Left lung (tissue), 10 donors: Measurements from ENCODE around the gene HMX1. TPM values are rescaled to one million over a fixed set of nuclear protein-coding genes. Genes with fewer than 3 reads are reported as not detected.

Source experiments
- ATAC-seq: fragments of 200-7000 bp; cut with Tn5 transposase; one replicate; pipeline ENCODE4 v1.9.1; 2020; ENCODE audit warnings: moderate library complexity
- DNase-seq, 4 donors: peaks; one replicate each; pipeline ENCODE4 v3.0.0-alpha.2; 2013 to 2020
- H3K27ac ChIP-seq, 2 donors: fragments of 200-600 bp; sonication (generic) in 1 of 2; one replicate each; pipeline versions ENCODE4 v1.5.0 to v1.8.0; 2020 to 2021
- H3K27me3 ChIP-seq, 2 donors: fragments of 200-600 bp; sonication (generic) in 1 of 2; one replicate each; pipeline versions ENCODE4 v1.5.0 to v1.8.0; 2020 to 2021
- H3K36me3 ChIP-seq, 2 donors: fragments of 200-600 bp; sonication (generic) in 1 of 2; one replicate each; pipeline versions ENCODE4 v1.5.0 to v1.8.0; 2020 to 2021
- H3K4me1 ChIP-seq, 2 donors: fragments of 200-600 bp; one replicate each; pipeline ENCODE4 v1.8.0; 2021
- H3K4me3 ChIP-seq, 2 donors: fragments of 200-600 bp; sonication (generic) in 1 of 2; one replicate each; pipeline versions ENCODE4 v1.5.0 to v1.8.0; 2020 to 2021; ENCODE audit warnings: mild to moderate bottlenecking in 1 of 2
- H3K9me3 ChIP-seq, 2 donors: fragments of 200-600 bp; sonication (generic) in 1 of 2; one replicate each; pipeline versions ENCODE4 v1.5.0 to v1.8.0; 2020 to 2021
- CTCF ChIP-seq, 2 donors: fragments of 200-600 bp; sonication (generic) in 1 of 2; IDR thresholded peaks; one replicate each; pipeline versions ENCODE4 v1.5.0 to v1.8.0; 2021; ENCODE audit warnings: antibody characterized with exemption in 2 of 2
- intact Hi-C, 2 donors: fragments of 100-400 bp; cut with DNase I; formaldehyde crosslinking; loops; one replicate each; pipeline versions ENCODE4 v1.11.2 to v1.14.2; 2022
- polyA plus RNA-seq, 6 donors: library from polyadenylated mRNA; unstranded; fragments of 120-200 nt; gene quantifications; one replicate each; pipeline ENCODE4 v1.2.1, GENCODE V29; 2013; ENCODE audit not compliant: insufficient read length in 6 of 6
- total RNA-seq, 2 donors: library from RNA; stranded (reverse); fragmentation: NEBNext Ultra II Directional; extraction: Animal tissue kit (Norgen Biotek cat#: 25700); gene quantifications; one replicate each; pipeline ENCODE4 v1.2.1, GENCODE V29; 2021
- donor health status: DM: no; HTN: yes; CAD: no.
- donor health status: DM: no; HTN: no; CAD: no.

Gene HMX1
- total and polyA plus RNA-seq, 8 donors = not detected

- ATAC-seq (no peak), DNase-seq (peak in 1 of 4 donors; percentile 59)
- peaks cover 0 to 5% of the 10 kb centered on the region in 2 donors for H3K9me3 ChIP-seq
- intact Hi-C loops = no loop called here
- H3K27ac ChIP-seq = no peak overlapping the region
- no peak for TF ChIP-seq CTCF (IDR thresholded peaks at IDR 0.05)
- H3K4me1 ChIP-seq = peaks cover 0 to 15% of the 10 kb centered on the region in 2 donors
- no peaks in the 10 kb centered on the region for H3K36me3 ChIP-seq
- H3K27me3 ChIP-seq = peaks cover 54 to 100% of the 10 kb centered on the region in 2 donors
- H3K4me3 ChIP-seq = no peak overlapping the region
Measured at GRCh38 chr4:8854016-8854415, 17.6 kb downstream of the HMX1 start.

GRCh38 chr4:8853249-8853648 is 18.4 kb downstream of the HMX1 start:
- intact Hi-C loops = no loop called here
- DNase-seq = no peak
- Histone ChIP-seq H3K4me3 (no peak overlapping the region), H3K36me3 (no peaks in the 10 kb centered on the region), H3K27me3 (peaks cover 46 to 100% of the 10 kb centered on the region in 2 donors), H3K27ac (no peak overlapping the region), H3K9me3 (peaks cover 0 to 5% of the 10 kb centered on the region in 2 donors), H3K4me1 (peaks cover 0 to 15% of the 10 kb centered on the region in 2 donors)
- ATAC-seq = no peak
- no peak for TF ChIP-seq CTCF (IDR thresholded peaks at IDR 0.05)

- H3K4me1 ChIP-seq = peaks cover 0 to 4% of the 10 kb centered on the region in 2 donors
- H3K27me3 ChIP-seq = peaks cover 36 to 100% of the 10 kb centered on the region in 2 donors
- H3K36me3 ChIP-seq = no peaks in the 10 kb centered on the region
- no peak for ATAC-seq
- DNase-seq = peak in 1 of 4 donors; percentile 58
- intact Hi-C loops = no loop called here
- no peak for TF ChIP-seq CTCF (IDR thresholded peaks at IDR 0.05)
- H3K9me3 ChIP-seq = peaks cover 0 to 5% of the 10 kb centered on the region in 2 donors
- no peak overlapping the region for H3K27ac ChIP-seq
- H3K4me3 ChIP-seq = no peak overlapping the region
Measured at GRCh38 chr4:8852118-8852704, 19.4 kb downstream of the HMX1 start.

GRCh38 chr4:8851321-8852117 is 20.1 kb downstream of the HMX1 start:
- H3K36me3 ChIP-seq = no peaks in the 10 kb centered on the region
- H3K4me1 ChIP-seq = no peaks in the 10 kb centered on the region
- ATAC-seq = no peak
- H3K27me3 ChIP-seq = peaks cover 29 to 100% of the 10 kb centered on the region in 2 donors
- peaks cover 0 to 5% of the 10 kb centered on the region in 2 donors for H3K9me3 ChIP-seq
- peak in 1 of 4 donors; percentile 63 for DNase-seq
- intact Hi-C loops = no loop called here
- TF ChIP-seq CTCF (IDR thresholded peaks at IDR 0.05) = no peak
- no peak overlapping the region for H3K27ac ChIP-seq
- no peak overlapping the region for H3K4me3 ChIP-seq

DNA sequence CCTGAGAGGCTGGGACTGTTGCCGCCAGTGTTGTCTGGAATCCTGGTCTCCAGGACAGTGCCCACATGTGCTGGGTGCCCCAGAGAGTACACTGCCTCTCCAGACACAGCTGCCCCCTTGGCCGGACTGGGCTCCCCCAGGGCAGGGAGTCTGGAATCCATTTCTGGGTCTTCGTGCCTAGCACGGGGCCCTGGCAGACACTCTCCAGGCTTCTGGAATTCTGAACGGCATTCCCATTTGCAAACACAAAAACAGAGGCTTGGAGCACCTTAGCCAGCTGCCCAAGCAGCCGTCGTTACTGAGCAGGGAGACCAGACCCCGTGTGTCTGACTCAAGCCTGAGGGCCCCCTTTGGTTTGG is 20.8 kb downstream of the HMX1 start:
- intact Hi-C loops = no loop called here
- DNase-seq (peak in 1 of 4 donors; percentile 47), ATAC-seq (no peak)
- no peaks in the 10 kb centered on the region for H3K36me3 ChIP-seq
- H3K27me3 ChIP-seq = peaks cover 22 to 100% of the 10 kb centered on the region in 2 donors
- TF ChIP-seq CTCF (IDR thresholded peaks at IDR 0.05) = no peak
- no peak overlapping the region for H3K27ac ChIP-seq
- no peak overlapping the region for H3K4me3 ChIP-seq
- H3K9me3 ChIP-seq = peaks cover 0 to 5% of the 10 kb centered on the region in 2 donors
- no peaks in the 10 kb centered on the region for H3K4me1 ChIP-seq
